TTC549 (cell line): ENCODE results near the gene A4GALT.
"Not testable (repeated sequence)": the region's sequence is repeated elsewhere in the genome, so short reads cannot be mapped to it uniquely, and the experiment has no call there.

Source experiments
- FAIRE-seq: peaks from 2 replicates; lab custom pipeline; 2012; peaks lifted over from hg19 to GRCh38; lab: Jason Lieb, UNC

Gene A4GALT

DNA sequence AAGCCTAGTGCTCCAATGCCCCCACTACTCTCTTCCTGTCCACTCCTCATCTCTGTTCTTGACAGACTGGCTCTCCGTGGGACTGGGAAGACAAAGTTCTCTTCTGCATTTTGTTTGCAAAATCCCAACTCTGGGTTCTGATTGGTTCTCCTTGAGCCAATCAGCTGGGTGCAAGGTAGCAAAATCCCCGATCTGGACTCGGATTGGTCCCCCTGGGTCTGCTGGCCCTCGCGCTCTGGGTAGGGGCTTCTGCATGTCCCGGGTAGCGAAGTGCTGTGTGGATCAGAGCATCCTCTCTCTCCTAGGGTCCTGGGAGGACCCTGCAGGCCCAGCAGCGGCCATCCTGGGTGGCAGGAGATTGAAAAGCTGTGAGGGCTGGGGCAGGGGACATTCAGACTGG lies 22.3 kb upstream of the A4GALT start:
- FAIRE-seq = no peak

GRCh38 chr22:42740320-42740719 lies 19.6 kb upstream of the A4GALT start:
- not testable (repeated sequence) for FAIRE-seq

DNA sequence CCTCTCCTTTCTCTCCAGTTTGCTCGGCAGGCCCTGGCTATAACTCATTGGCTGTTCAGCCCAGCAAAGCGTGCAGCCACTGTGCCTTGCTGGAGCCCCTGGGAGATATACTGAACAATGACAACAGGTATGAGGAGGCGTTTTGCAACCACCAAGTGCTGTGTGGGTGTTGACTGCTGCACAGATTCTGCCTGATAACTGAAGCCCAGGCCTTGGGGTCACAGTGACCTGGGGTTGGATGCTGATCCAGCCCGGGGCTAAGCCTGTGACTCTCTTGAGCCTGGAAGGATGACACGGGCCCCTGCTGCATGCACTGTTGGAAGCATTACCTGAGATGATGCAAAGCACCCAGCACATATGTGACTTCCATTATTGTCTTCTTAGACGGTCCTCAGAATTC lies 13.7 kb upstream of the A4GALT start:
- no peak for FAIRE-seq

- FAIRE-seq = not testable (repeated sequence)
Measured at GRCh38 chr22:42733394-42733793, 12.7 kb upstream of the A4GALT start.

- no peak for FAIRE-seq
Measured at GRCh38 chr22:42732081-42732480, 11.4 kb upstream of the A4GALT start.

- FAIRE-seq = no peak
Measured at GRCh38 chr22:42726811-42727210, 6.1 kb upstream of the A4GALT start.

DNA sequence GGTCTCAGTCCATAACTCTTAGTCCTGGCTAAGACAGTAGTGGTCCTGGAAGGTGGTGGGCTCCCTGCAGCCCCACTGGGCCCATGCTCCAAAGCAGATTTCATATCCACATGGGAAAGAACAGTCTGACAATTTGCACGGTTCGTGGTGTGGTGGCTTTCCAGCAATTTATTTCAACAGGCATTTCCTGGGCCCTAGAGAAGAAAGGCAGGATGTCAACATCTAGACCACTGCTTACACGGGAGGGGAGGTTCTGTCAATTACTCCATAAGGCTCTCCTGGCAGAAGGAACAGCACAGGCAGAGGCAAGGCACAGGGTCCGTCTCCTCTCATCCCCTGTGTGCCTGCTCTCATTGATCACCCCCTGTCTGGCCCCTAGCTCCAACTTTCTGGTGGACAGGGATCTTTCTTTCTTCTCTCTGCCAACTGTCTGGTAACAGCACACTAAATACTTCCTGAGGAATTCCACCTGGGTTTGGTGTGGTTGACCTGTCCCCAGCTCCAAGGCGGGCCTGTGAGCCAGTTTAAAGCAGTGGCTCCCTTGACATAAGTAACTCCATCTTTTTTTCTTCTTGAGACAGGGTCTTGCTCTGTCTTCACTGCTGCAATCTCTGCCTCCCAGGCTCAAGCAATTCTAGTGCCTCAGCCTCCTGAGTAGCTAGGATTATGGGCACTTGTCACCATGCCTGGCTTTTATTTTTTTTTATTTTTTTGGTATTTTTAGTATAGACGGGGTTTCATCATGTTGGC lies 5.1 kb upstream of the A4GALT start:
- FAIRE-seq = no peak

DNA sequence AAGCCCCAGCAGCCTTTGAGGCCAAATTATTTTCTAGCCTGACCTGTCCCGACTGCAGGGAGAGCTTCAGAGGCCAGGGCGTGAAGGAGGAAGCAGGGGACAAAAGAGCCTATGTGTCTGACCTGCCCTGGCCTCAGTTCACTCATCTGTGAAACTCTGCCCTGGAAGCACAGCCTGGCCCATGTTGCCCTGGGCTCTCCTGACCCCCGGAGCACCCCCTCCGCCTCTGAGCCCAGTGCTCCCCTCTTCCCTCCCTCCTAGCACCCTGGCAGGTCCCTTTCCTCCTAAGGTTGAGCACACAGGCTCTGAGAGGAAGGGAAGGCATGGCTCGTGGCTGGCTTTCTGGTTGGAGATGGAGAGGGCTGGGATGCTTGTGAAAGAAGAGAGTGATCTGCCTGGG lies 3.4 kb upstream of the A4GALT start:
- FAIRE-seq = no peak

DNA sequence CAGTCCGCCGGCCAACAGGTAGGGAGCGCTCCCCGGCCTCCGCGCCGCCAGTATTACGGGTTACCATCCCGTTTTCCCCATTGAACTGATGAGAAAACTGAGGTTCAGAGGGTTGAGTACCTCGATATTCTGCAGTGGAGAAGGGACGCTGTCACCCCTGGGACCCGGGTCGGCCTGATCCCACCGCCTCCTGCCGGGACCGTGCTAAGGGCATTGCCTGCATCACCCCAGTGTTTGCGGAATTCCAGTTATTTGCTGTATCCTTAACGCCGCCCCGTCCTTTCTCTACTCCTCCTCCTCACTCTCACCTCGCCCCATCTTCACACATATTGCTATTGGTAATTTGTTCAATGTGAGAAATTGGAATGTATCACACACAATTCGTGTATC lies 370 bp upstream of the A4GALT start:
- no peak for FAIRE-seq

GRCh38 chr22:42719656-42720262 lies 911 bp downstream of the A4GALT start:
- FAIRE-seq = no peak

DNA sequence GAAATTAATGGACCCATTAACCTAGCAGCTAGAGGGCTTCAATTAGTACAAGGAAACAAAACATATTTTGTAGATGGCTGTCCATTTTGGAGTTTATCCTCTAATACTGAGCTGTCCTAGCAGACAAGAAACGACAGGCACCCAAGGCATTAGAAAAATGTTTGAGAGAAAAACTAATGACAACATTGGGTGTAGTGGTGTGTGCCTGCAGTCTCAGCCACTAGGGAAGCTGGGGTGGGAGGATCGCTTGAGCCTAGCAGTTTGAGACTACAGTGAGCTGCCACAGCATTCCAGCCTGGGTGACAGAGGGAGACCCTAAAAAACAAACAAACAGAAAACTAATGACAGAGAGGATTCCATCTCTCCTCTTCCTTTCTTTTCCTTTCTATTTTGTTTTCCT lies 1.5 kb downstream of the A4GALT start:
- no peak for FAIRE-seq

GRCh38 chr22:42717197-42717928 lies 3.3 kb downstream of the A4GALT start:
- no peak for FAIRE-seq

DNA sequence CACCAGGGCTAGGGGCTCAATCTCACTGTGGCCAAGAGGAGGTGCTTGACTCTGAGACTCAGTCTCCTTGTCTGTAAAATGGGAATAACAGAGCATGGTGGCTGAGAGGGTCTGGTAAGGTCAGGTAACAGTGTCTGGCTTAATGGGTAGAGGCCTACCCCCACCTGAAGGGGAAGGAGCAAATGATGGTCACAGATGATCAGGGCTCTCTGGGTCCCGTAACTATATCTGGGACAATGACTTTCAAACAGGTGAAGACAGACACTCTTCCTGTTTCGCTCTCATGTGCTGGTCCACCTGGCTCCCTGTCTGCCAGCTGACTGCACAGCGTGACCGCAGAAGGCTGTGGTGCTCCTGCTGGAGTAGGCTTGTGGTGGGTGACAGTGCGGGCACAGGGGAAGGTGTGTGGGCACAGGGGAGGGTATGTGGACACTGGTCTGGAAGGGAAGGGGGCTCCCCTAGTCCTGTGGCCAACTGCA lies 4.0 kb downstream of the A4GALT start:
- FAIRE-seq = no peak

DNA sequence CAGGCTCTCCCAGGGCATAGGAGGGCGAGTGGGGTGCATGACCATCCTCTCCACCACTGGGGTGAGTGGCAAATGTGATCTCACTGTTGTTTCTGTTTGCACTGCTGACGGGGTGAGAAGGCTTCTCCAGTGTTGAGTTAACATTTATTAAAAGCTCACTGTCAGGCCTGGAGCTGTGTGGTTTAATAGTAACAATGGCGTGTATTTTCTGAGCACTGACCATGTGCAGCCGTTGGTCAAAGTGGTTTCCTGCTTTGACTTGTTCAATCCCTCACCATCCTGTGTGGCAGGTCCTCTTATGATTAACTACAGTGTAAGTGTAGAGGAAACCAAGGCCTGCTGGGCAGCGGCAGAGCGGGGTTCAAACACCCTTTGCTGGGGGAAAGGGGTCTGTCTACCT lies 4.4 kb downstream of the A4GALT start:
- FAIRE-seq = no peak

- no peak for FAIRE-seq
Measured at GRCh38 chr22:42714768-42715390, 5.8 kb downstream of the A4GALT start.

DNA sequence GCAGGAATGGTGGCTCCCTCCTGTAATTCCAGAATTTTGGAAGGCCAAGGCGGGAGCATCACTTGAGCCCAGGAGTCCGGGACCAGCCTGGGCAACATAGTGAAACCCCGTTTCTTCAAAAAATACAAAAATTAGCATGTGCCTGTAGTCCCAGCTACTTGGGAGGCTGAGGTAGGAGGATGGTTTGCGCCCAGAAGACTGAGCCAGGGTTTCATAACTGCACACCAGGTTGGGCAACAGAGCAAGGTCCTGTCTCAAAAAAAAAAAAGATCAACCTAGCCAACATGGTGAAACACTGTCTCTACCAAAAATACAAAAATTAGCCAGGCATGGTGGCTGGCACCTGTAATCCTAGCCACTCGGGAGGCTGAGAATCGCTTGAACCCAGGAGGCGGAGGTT lies 6.4 kb downstream of the A4GALT start:
- no peak for FAIRE-seq

- no peak for FAIRE-seq
Measured at GRCh38 chr22:42711895-42712837, 8.5 kb downstream of the A4GALT start.

DNA sequence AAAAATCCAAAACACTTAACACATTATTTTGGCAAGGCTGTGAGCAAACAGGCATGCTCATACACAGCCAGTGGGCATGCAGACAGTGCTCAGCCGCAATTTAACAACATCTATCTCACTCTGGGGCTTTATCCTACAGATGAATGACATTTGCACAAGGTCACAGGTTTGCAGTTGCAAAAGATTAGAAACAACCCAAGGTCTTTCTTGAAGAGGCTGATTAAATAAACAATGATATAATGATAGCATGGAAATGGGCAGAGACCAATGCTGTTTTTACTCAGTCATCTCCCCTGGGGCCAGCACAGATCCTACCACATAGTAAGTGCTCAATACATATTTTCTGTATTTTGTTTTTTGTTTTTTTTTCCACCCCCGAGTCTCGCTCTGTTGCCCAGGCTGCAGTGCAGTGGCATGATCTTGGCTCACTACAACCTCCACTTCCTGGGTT lies 9.4 kb downstream of the A4GALT start:
- no peak for FAIRE-seq

- no peak for FAIRE-seq
Measured at GRCh38 chr22:42708417-42708816, 12.3 kb downstream of the A4GALT start.

DNA sequence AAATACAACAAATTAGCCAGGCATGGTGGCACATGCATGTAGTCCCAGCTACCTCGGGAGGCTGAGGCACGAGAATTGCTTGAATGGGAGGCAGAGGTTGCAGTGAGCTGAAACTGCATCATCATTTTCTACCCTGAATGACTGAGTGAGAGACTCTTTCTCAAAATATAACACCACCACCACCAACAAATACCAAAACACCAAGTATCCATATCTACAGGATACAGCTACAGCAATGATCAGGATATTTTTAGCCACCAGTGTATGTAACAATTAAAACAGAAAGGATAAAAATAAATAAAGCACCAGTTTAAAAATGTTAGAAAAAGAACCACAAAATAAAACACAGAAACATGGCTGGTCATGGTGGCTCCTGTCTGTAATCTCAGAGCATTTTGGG lies 13.2 kb downstream of the A4GALT start:
- FAIRE-seq = no peak

DNA sequence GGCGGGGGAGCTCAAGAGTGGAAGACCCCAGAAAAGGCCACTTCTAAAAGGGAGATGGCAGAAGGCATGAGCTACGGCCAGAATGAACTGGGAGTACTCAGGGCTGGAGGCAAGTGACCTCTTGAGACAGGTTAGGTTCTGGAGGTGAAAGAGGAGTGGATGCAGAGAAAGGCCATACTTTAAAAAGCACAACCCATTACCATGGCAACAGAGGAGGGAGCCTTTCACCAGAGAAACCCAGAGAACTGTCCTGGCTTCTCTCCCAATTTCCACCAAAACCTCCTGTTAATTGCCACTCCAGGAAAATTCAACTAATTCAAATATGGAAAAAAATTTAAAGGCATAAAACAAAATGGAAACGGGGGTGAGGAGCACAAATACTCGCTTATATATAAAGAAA lies 15.8 kb downstream of the A4GALT start:
- FAIRE-seq = no peak

DNA sequence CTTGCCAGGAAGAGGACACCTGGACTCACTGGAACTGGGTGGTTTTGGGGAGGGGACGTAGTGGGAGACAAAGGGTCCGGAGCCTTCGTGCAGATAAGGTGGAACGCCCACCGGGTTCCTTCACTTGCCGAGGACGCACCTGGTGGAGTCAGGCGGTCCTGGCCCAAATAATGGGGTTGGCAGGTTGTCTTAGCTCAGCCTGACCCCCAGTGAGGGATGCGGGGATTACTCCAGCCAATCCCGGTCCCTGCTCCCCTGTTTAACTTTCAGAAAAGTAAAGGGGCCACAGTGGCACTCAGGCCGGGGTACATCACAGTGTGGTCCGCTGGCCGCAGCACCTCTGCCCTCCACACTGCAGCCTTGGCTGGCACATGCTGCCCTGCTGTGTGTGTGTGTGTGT lies 18.0 kb downstream of the A4GALT start:
- no peak for FAIRE-seq
